Panc1 (cell line): ENCODE measurements around the gene ROBO1.

ENCODE experiments used
- POLR2AphosphoS5 ChIP-seq: IDR thresholded peaks from 2 replicates; pipeline ENCODE4 v1.6.1; 2012; ENCODE audit warnings: mild to moderate bottlenecking, low read depth, low read length, moderate library complexity
- SIN3A ChIP-seq: IDR thresholded peaks from 2 replicates; pipeline ENCODE4 v1.6.1; 2012; ENCODE audit warnings: low read depth, mild to moderate bottlenecking, low read length, moderate library complexity, borderline replicate concordance; ENCODE audit not compliant: insufficient read depth
- TCF7L2 ChIP-seq: IDR thresholded peaks from 2 replicates; pipeline ENCODE4 v1.6.1; 2011; ENCODE audit warnings: mild to moderate bottlenecking, low read depth, low read length, inconsistent platforms
- TF ChIP-seq, protein P1 (sequence below): fragments of 450-650 bp; IDR thresholded peaks from 2 replicates; pipeline ENCODE4 v1.5.1; 2017; ENCODE audit warnings: mild to moderate bottlenecking
- TF ChIP-seq, protein P2 (sequence below), 2 experiments: IDR thresholded peaks; 2 replicates each; pipeline ENCODE4 v1.6.1; 2011 to 2012; ENCODE audit warnings: low read depth in 2 of 2, control low read depth in 1 of 2, low read length in 1 of 2, mild to moderate bottlenecking in 1 of 2, moderate library complexity in 1 of 2; ENCODE audit not compliant: insufficient read depth in 1 of 2

- TF ChIP-seq POLR2AphosphoS5 (no peak), SIN3A (no peak), TCF7L2 (no peak)
- TF ChIP-seq, protein P1, sequence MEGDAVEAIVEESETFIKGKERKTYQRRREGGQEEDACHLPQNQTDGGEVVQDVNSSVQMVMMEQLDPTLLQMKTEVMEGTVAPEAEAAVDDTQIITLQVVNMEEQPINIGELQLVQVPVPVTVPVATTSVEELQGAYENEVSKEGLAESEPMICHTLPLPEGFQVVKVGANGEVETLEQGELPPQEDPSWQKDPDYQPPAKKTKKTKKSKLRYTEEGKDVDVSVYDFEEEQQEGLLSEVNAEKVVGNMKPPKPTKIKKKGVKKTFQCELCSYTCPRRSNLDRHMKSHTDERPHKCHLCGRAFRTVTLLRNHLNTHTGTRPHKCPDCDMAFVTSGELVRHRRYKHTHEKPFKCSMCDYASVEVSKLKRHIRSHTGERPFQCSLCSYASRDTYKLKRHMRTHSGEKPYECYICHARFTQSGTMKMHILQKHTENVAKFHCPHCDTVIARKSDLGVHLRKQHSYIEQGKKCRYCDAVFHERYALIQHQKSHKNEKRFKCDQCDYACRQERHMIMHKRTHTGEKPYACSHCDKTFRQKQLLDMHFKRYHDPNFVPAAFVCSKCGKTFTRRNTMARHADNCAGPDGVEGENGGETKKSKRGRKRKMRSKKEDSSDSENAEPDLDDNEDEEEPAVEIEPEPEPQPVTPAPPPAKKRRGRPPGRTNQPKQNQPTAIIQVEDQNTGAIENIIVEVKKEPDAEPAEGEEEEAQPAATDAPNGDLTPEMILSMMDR, result peak; percentile 59; the same call in 1 of the 2 replicates
- TF ChIP-seq, protein P2, sequence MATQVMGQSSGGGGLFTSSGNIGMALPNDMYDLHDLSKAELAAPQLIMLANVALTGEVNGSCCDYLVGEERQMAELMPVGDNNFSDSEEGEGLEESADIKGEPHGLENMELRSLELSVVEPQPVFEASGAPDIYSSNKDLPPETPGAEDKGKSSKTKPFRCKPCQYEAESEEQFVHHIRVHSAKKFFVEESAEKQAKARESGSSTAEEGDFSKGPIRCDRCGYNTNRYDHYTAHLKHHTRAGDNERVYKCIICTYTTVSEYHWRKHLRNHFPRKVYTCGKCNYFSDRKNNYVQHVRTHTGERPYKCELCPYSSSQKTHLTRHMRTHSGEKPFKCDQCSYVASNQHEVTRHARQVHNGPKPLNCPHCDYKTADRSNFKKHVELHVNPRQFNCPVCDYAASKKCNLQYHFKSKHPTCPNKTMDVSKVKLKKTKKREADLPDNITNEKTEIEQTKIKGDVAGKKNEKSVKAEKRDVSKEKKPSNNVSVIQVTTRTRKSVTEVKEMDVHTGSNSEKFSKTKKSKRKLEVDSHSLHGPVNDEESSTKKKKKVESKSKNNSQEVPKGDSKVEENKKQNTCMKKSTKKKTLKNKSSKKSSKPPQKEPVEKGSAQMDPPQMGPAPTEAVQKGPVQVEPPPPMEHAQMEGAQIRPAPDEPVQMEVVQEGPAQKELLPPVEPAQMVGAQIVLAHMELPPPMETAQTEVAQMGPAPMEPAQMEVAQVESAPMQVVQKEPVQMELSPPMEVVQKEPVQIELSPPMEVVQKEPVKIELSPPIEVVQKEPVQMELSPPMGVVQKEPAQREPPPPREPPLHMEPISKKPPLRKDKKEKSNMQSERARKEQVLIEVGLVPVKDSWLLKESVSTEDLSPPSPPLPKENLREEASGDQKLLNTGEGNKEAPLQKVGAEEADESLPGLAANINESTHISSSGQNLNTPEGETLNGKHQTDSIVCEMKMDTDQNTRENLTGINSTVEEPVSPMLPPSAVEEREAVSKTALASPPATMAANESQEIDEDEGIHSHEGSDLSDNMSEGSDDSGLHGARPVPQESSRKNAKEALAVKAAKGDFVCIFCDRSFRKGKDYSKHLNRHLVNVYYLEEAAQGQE (IDR thresholded peaks at IDR 0.05; ENCODE audit: insufficient read depth in 1 of 2, low read depth in 2 of 2, low read length in 1 of 2), result no peak
Measured at GRCh38 chr3:79032686-79033318, 735.0 kb downstream of the ROBO1 start.
